ENCODE data around the gene MOB1A.

GRCh38 chr2:74219846-74220486, 41.3 kb upstream of the MOB1A start:
- TF ChIP-seq POLR2A (IDR thresholded peaks at IDR 0.05), result no peak
- TF ChIP-seq CTCF (IDR thresholded peaks at IDR 0.05), result no peak
